ENCODE measurements around the gene TRMT11. TPM values are rescaled to one million over a fixed set of nuclear protein-coding genes. Genes with fewer than 3 reads are reported as not detected.

Gene TRMT11
- total and polyA plus RNA-seq, 2 of the 13 experiments (the other 11 are each of a cell fraction or from before 2014, with no cell fraction given) = 42.2 to 81.9 TPM

GRCh38 chr6:125942672-125943527, 43.4 kb upstream of the TRMT11 start (continued):
- TF ChIP-seq, protein P1, sequence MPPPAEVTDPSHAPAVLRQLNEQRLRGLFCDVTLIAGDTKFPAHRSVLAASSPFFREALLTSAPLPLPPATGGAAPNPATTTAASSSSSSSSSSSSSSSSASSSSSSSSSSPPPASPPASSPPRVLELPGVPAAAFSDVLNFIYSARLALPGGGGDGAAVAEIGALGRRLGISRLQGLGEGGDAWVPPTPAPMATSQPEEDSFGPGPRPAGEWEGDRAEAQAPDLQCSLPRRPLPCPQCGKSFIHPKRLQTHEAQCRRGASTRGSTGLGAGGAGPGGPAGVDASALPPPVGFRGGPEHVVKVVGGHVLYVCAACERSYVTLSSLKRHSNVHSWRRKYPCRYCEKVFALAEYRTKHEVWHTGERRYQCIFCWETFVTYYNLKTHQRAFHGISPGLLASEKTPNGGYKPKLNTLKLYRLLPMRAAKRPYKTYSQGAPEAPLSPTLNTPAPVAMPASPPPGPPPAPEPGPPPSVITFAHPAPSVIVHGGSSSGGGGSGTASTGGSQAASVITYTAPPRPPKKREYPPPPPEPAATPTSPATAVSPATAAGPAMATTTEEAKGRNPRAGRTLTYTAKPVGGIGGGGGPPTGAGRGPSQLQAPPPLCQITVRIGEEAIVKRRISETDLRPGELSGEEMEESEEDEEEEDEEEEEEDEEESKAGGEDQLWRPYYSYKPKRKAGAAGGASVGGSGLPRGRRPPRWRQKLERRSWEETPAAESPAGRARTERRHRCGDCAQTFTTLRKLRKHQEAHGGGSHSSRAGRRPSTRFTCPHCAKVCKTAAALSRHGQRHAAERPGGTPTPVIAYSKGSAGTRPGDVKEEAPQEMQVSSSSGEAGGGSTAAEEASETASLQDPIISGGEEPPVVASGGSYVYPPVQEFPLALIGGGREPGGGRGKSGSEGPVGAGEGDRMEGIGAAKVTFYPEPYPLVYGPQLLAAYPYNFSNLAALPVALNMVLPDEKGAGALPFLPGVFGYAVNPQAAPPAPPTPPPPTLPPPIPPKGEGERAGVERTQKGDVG (CRISPR knock-in tag; IDR thresholded peaks at IDR 0.05; ENCODE audit: borderline replicate concordance) = no peak
- no peak for TF ChIP-seq ZNF816 (CRISPR knock-in tag; IDR thresholded peaks at IDR 0.05; ENCODE audit: borderline replicate concordance)
- TF ChIP-seq CBX2 (IDR thresholded peaks at IDR 0.05; ENCODE audit: low read depth, low read length) = no peak
- no peak for TF ChIP-seq CBX2 (CRISPR knock-in tag; IDR thresholded peaks at IDR 0.05; ENCODE audit: low read depth)
- TF ChIP-seq POLR2G (IDR thresholded peaks at IDR 0.05; ENCODE audit: low read depth, low read length) = no peak
- TF ChIP-seq KLF9 (CRISPR knock-in tag; IDR thresholded peaks at IDR 0.05; ENCODE audit: low read depth) = no peak
- no peak for TF ChIP-seq ZNF83 (CRISPR knock-in tag; IDR thresholded peaks at IDR 0.05; ENCODE audit: borderline replicate concordance)
- no peak for TF ChIP-seq SRF (IDR thresholded peaks at IDR 0.05; ENCODE audit: low read depth, low read length)
- peak; percentile 34; the same call in 1 of the 2 replicates for TF ChIP-seq GFI1 (CRISPR knock-in tag; IDR thresholded peaks at IDR 0.05; ENCODE audit: borderline replicate concordance)
- TF ChIP-seq NFE2 (CRISPR knock-in tag; IDR thresholded peaks at IDR 0.05) = no peak
- no peak for TF ChIP-seq ERF (CRISPR knock-in tag; IDR thresholded peaks at IDR 0.05)
- TF ChIP-seq ZNF790 (CRISPR knock-in tag; IDR thresholded peaks at IDR 0.05; ENCODE audit: borderline replicate concordance) = no peak
- no peak for TF ChIP-seq ETV6 (CRISPR knock-in tag; conservative IDR thresholded peaks at IDR 0.05)
- TF ChIP-seq ZNF30 (CRISPR knock-in tag; IDR thresholded peaks at IDR 0.05) = no peak
- TF ChIP-seq, protein P2, sequence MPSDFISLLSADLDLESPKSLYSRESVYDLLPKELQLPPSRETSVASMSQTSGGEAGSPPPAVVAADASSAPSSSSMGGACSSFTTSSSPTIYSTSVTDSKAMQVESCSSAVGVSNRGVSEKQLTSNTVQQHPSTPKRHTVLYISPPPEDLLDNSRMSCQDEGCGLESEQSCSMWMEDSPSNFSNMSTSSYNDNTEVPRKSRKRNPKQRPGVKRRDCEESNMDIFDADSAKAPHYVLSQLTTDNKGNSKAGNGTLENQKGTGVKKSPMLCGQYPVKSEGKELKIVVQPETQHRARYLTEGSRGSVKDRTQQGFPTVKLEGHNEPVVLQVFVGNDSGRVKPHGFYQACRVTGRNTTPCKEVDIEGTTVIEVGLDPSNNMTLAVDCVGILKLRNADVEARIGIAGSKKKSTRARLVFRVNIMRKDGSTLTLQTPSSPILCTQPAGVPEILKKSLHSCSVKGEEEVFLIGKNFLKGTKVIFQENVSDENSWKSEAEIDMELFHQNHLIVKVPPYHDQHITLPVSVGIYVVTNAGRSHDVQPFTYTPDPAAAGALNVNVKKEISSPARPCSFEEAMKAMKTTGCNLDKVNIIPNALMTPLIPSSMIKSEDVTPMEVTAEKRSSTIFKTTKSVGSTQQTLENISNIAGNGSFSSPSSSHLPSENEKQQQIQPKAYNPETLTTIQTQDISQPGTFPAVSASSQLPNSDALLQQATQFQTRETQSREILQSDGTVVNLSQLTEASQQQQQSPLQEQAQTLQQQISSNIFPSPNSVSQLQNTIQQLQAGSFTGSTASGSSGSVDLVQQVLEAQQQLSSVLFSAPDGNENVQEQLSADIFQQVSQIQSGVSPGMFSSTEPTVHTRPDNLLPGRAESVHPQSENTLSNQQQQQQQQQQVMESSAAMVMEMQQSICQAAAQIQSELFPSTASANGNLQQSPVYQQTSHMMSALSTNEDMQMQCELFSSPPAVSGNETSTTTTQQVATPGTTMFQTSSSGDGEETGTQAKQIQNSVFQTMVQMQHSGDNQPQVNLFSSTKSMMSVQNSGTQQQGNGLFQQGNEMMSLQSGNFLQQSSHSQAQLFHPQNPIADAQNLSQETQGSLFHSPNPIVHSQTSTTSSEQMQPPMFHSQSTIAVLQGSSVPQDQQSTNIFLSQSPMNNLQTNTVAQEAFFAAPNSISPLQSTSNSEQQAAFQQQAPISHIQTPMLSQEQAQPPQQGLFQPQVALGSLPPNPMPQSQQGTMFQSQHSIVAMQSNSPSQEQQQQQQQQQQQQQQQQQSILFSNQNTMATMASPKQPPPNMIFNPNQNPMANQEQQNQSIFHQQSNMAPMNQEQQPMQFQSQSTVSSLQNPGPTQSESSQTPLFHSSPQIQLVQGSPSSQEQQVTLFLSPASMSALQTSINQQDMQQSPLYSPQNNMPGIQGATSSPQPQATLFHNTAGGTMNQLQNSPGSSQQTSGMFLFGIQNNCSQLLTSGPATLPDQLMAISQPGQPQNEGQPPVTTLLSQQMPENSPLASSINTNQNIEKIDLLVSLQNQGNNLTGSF (CRISPR knock-in tag; IDR thresholded peaks at IDR 0.05) = no peak
- TF ChIP-seq NR1H2 (CRISPR knock-in tag; IDR thresholded peaks at IDR 0.05; ENCODE audit: borderline replicate concordance, low read depth) = no peak
- no peak for TF ChIP-seq ZNF432 (CRISPR knock-in tag; IDR thresholded peaks at IDR 0.05; ENCODE audit: borderline replicate concordance)
- no peak; the same call in 1 of the 2 replicates for TF ChIP-seq MEIS1 (CRISPR knock-in tag; IDR thresholded peaks at IDR 0.05; ENCODE audit: borderline replicate concordance)
- TF ChIP-seq THYN1 (CRISPR knock-in tag; IDR thresholded peaks at IDR 0.05; ENCODE audit: borderline replicate concordance, low read depth) = no peak
- no peak for TF ChIP-seq TEAD3 (CRISPR knock-in tag; optimal IDR thresholded peaks at IDR 0.05; ENCODE audit: borderline replicate concordance)
- TF ChIP-seq SYNCRIP (IDR thresholded peaks at IDR 0.05; ENCODE audit: insufficient read depth, low read depth, low read length) = no peak
- no peak for TF ChIP-seq MYC (CRISPR knock-in tag; IDR thresholded peaks at IDR 0.05; ENCODE audit: borderline replicate concordance)

All from HepG2 (cell line).